ENCODE measurements around the gene ATP8B4. TPM values are rescaled to one million over a fixed set of nuclear protein-coding genes. Genes with fewer than 3 reads are reported as not detected.

ATP8B4 gene
- total and polyA plus RNA-seq, 2 donors (not counting 1 experiment from before 2014, with no cell fraction given): 0.42 TPM; not detected in 1

- no peaks in the 10 kb centered on the region for H3K27me3 ChIP-seq (replicated peaks in 1 of 4; ENCODE audit: control extremely low read depth in 1 of 4, control insufficient read depth in 3 of 4, insufficient read depth in 4 of 4, low read length in 3 of 4)
- H3K9me3 Mint-ChIP-seq (ENCODE audit: insufficient read depth): no peaks in the 10 kb centered on the region
- WGBS (ENCODE audit: insufficient coverage): 95% methylated on average over 2 of the region's 2 CpGs
These were observed 195.4 kb downstream of the ATP8B4 start for GRCh38 chr15:49923671-49924070.

GRCh38 chr15:49919034-49919433 lies 200.0 kb downstream of the ATP8B4 start:
- no peaks in the 10 kb centered on the region for H3K27me3 ChIP-seq (replicated peaks in 1 of 4; ENCODE audit: control extremely low read depth in 1 of 4, control insufficient read depth in 3 of 4, insufficient read depth in 4 of 4, low read length in 3 of 4)
- no peak for ATAC-seq (ENCODE audit: low read depth)
- POLR2A ChIA-PET: no interaction called here
- no peak overlapping the region for H3K9ac ChIP-seq (ENCODE audit: low read length)
- DNase-seq: no peak
- no peaks in the 10 kb centered on the region for H3K9me3 ChIP-seq (ENCODE audit: control extremely low read depth in 1 of 3, control insufficient read depth in 2 of 3, insufficient read depth in 1 of 3, low read length in 2 of 3)
- H3K4me3 ChIP-seq (ENCODE audit: control extremely low read depth in 1 of 5, extremely low read depth in 1 of 5, insufficient read depth in 1 of 5, low read depth in 2 of 5, low read length in 4 of 5): no peak overlapping the region
- H3K4me2 ChIP-seq (replicated peaks; ENCODE audit: low read depth, low read length, poor library complexity, severe bottlenecking): no peak overlapping the region
- intact Hi-C loops (cut with micrococcal nuclease): no loop called here
- Mint-ChIP-seq H3K27ac (no peak overlapping the region), H3K9me3 (ENCODE audit: insufficient read depth) (peaks cover 2% of the 10 kb centered on the region), H3K27me3 (no peaks in the 10 kb centered on the region), H3K4me3 (no peak overlapping the region), H3K4me1 (no peaks in the 10 kb centered on the region)
- no peaks in the 10 kb centered on the region for H4K20me1 ChIP-seq (ENCODE audit: control insufficient read depth, insufficient read depth, low read length, poor library complexity, severe bottlenecking)
- no peaks in the 10 kb centered on the region for H3K79me2 ChIP-seq (ENCODE audit: control insufficient read depth, insufficient read depth, low read length)
- TF ChIP-seq EZH2 (IDR thresholded peaks at IDR 0.05; ENCODE audit: borderline replicate concordance, insufficient read depth, low read depth, low read length, poor library complexity, severe bottlenecking): no peak
- no peak for TF ChIP-seq CTCF (IDR thresholded peaks at IDR 0.05)
- H2AFZ ChIP-seq (ENCODE audit: insufficient read depth, low read depth, low read length, poor library complexity, severe bottlenecking): no peak overlapping the region
- H3K36me3 ChIP-seq (replicated peaks in 1 of 2; ENCODE audit: control extremely low read depth in 1 of 2, control insufficient read depth in 1 of 2, extremely low read depth in 1 of 2, insufficient read depth in 2 of 2, low read length in 1 of 2): no peaks in the 10 kb centered on the region
- no peak overlapping the region for H3K27ac ChIP-seq (ENCODE audit: low read length in 2 of 2)
- no peaks in the 10 kb centered on the region for H3K4me1 ChIP-seq (ENCODE audit: control insufficient read depth in 2 of 2, insufficient read depth in 2 of 2, low read length in 2 of 2)
- CTCF ChIA-PET: no interaction called here
- 100% methylated on average over 1 of the region's 2 CpGs for WGBS (ENCODE audit: insufficient coverage)

More at GRCh38 chr15:49923671-49924070, 195.4 kb downstream of the ATP8B4 start:
- TF ChIP-seq CTCF (IDR thresholded peaks at IDR 0.05): no peak
- TF ChIP-seq EZH2 (IDR thresholded peaks at IDR 0.05; ENCODE audit: borderline replicate concordance, insufficient read depth, low read depth, low read length, poor library complexity, severe bottlenecking): no peak
- H4K20me1 ChIP-seq (ENCODE audit: control insufficient read depth, insufficient read depth, low read length, poor library complexity, severe bottlenecking): no peaks in the 10 kb centered on the region
- Mint-ChIP-seq H3K27ac (no peak overlapping the region), H3K4me3 (no peak overlapping the region), H3K4me1 (no peaks in the 10 kb centered on the region), H3K27me3 (peaks cover 4% of the 10 kb centered on the region)
- no peak overlapping the region for H3K4me2 ChIP-seq (replicated peaks; ENCODE audit: low read depth, low read length, poor library complexity, severe bottlenecking)
- DNase-seq (no peak), ATAC-seq (ENCODE audit: low read depth) (no peak)
- H3K4me1 ChIP-seq (ENCODE audit: control insufficient read depth in 2 of 2, insufficient read depth in 2 of 2, low read length in 2 of 2): no peaks in the 10 kb centered on the region
- POLR2A ChIA-PET: no interaction called here
- H3K4me3 ChIP-seq (ENCODE audit: control extremely low read depth in 1 of 5, extremely low read depth in 1 of 5, insufficient read depth in 1 of 5, low read depth in 2 of 5, low read length in 4 of 5): no peak overlapping the region
- no peak overlapping the region for H3K9ac ChIP-seq (ENCODE audit: low read length)
- H3K27ac ChIP-seq (ENCODE audit: low read length in 2 of 2): no peak overlapping the region
- no peaks in the 10 kb centered on the region for H3K36me3 ChIP-seq (replicated peaks in 1 of 2; ENCODE audit: control extremely low read depth in 1 of 2, control insufficient read depth in 1 of 2, extremely low read depth in 1 of 2, insufficient read depth in 2 of 2, low read length in 1 of 2)
- H3K79me2 ChIP-seq (ENCODE audit: control insufficient read depth, insufficient read depth, low read length): no peaks in the 10 kb centered on the region
- intact Hi-C loops (cut with micrococcal nuclease): no loop called here
- H3K9me3 ChIP-seq (ENCODE audit: control extremely low read depth in 1 of 3, control insufficient read depth in 2 of 3, insufficient read depth in 1 of 3, low read length in 2 of 3): no peaks in the 10 kb centered on the region
- no peak overlapping the region for H2AFZ ChIP-seq (ENCODE audit: insufficient read depth, low read depth, low read length, poor library complexity, severe bottlenecking)
- CTCF ChIA-PET: no interaction called here

All from B cell (primary cell).